GM10248 (cell line): ENCODE results near the gene FADS2.

Experiments
- CTCF ChIA-PET: fragments of 300-600 bp; sonication (Branson Sonifier 250); formaldehyde crosslinking; extraction: SDS; loops from one replicate; lab custom pipeline; 2021; ENCODE audit warnings: antibody characterized with exemption; lab: Yijun Ruan, JAX
- POLR2A ChIA-PET: fragments of 350-650 bp; sonication (Branson Sonifier 250); formaldehyde crosslinking; extraction: SDS; loops from one replicate; lab custom pipeline; 2020; ENCODE audit warnings: antibody characterized with exemption; lab: Yijun Ruan, JAX
- DNase-seq: peaks from one replicate; pipeline ENCODE4 v3.0.0; 2012; ENCODE audit errors: extremely low spot score
- CTCF ChIP-seq: IDR thresholded peaks from 2 replicates; pipeline ENCODE4 v1.5.1; 2012; ENCODE audit warnings: mild to moderate bottlenecking, low read depth; ENCODE audit errors: extremely low read depth, missing control alignments, control extremely low read depth

FADS2 gene

GRCh38 chr11:61827571-61828378, at the start of gene FADS2:
Gene FADS2, plus strand, starts transcription at chr11:61828300. Its CDS starts 91 bp downstream, at chr11:61828391.
- TF ChIP-seq CTCF, result no peak
- CTCF ChIA-PET, result interaction anchor here (1.2 to 6.9 kb wide), 8 partner anchors 9 to 296 kb away, joined by 3 to 52 read pairs (median 12); partner anchors contain the start of genes FADS1 and INCENP
- DNase-seq, result peak; percentile 93
- POLR2A ChIA-PET, result interaction anchor here (0.5 to 1.3 kb wide), 2 partner anchors 13 to 141 kb away, joined by 3 to 5 read pairs; no protein-coding TSS in a partner anchor

DNA sequence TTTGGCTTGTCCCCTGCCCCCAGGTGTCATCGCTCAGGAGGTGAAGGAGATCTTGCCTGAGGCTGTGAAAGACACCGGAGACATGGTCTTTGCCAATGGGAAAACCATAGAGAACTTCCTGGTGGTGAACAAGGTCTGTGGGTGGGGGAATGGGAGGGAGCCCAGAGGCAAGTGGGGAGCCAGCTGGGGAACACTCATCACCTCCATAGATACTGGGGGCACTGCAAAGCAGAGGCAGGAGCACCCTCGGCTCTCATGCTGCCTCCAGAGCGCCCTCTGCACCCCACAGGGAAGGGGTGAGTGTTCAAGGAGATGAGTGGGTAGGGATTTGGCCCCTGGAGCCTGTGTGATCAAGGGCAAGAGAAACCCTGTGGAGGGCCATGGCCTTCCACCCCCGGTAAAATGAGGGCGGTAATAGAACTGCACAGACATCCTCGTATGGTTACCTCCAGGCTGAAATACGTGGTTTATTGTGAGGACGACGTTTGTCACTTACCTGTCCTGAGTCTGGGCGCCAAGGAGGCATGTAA, 49.7 kb upstream of the FADS2 start:
- DNase-seq, result no peak
- no peak for TF ChIP-seq CTCF
- CTCF ChIA-PET, result interaction anchor here (0.8 to 5.1 kb wide), 4 partner anchors 12 to 30 kb away, joined by 3 to 31 read pairs (median 9); no protein-coding TSS in a partner anchor
- POLR2A ChIA-PET, result no interaction called here

DNA sequence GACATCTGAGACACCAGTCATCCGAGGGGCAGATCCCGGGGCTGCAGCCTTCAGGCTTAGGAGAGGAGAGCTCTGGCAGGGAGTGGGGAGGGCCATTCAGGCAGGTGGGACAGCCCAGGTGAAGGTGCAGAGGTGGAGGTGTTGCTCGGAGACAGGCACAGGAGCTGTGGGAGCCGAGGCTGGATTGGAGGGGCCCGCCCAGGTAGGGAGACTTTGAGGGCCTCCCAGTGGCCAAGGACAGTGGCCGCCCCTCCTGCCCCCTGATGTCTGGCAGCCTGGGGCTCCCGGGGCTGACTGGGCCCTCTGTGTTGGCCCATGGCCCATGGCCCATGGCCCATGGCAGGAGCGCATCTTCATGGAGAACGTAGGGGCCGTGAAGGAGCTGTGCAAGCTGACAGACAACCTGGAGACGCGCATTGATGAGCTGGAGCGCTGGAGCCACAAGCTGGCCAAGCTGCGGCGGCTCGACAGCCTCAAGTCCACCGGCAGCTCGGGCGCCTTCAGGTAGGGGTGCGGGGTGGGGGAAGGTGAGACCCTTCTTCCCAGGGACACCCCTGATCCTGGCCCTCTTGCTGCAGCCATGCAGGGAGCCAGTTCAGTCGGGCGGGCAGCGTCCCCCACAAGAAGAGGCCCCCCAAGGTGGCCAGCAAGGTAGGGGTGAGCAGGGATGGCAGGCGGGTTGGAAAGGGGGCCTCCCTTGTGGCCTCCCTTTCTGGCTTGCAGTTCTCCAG, 49.0 kb upstream of the FADS2 start:
- CTCF ChIA-PET, result interaction anchor here (1.5 to 5.1 kb wide), 5 partner anchors 11 to 31 kb away, joined by 4 to 31 read pairs (median 14); no protein-coding TSS in a partner anchor
- no peak for DNase-seq
- no peak for TF ChIP-seq CTCF
- POLR2A ChIA-PET, result no interaction called here

DNA sequence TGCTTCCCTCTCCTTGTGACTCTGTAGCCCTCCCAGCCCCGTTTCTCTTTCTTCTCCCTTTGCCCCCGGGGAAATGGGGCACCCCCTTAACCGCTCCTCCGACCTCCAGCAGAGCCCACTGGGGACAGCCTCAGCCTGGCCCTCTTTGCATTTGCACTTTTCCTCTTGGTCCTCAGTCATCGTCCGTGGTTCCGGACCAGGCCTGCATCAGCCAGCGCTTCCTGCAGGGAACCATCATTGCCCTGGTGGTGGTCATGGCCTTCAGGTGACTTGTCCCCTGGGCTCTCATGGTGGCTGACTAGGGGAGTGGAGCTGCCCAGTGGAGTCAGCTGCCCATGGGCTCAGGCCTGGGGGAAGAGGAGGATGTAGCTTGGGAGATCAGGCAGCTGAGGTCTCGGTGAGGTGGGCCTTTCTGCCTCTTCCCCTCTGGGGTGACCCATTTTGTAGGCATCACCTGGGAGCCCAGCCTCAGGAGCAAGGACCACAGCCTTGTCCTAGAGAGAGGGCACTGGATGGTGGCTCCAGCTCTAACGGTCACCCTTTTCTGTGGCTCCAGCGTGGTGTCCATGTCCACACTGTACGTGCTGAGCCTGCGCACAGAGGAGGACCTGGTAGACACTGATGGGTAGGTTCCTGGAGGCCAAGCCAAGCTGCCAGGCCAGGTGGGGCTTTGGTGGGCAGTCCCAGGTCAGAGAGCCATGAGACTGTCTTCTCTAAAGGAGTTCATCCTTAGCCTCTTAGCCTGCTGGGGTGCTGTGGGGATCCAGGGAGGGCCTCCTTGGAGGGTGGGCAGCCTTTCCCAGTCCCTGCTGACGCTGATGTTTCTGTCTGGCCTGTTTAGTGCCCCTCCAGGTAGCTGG, 48.2 kb upstream of the FADS2 start:
- no peak for TF ChIP-seq CTCF
- ChIA-PET POLR2A (interaction anchor here (0.5 to 0.7 kb wide), 3 partner anchors 13 to 102 kb away, joined by 3 to 5 read pairs (median 4); partner anchors contain the start of gene FEN1), CTCF (interaction anchor here (1.5 to 5.1 kb wide), 6 partner anchors 10 to 32 kb away, joined by 4 to 31 read pairs (median 12); no protein-coding TSS in a partner anchor)
- DNase-seq, result no peak

GRCh38 chr11:61780581-61781162, 47.4 kb upstream of the FADS2 start:
- DNase-seq, result no peak
- TF ChIP-seq CTCF, result no peak
- ChIA-PET CTCF (interaction anchor here (1.0 to 5.1 kb wide), 7 partner anchors 9 to 301 kb away, joined by 3 to 31 read pairs (median 4); no protein-coding TSS in a partner anchor), POLR2A (interaction anchor here (0.5 to 0.7 kb wide), 2 partner anchors 12 to 21 kb away, joined by 4 to 5 read pairs; partner anchors contain the start of gene FEN1)
